Measurements from ENCODE around the gene DPY19L3. TPM values are rescaled to one million over a fixed set of nuclear protein-coding genes. Genes with fewer than 3 reads are reported as not detected.

DPY19L3 gene
- total and polyA plus RNA-seq, 2 donors (not counting 1 experiment from before 2014, with no cell fraction given): 18.8 to 24.2 TPM

- Histone ChIP-seq H4K20me1 (ENCODE audit: control insufficient read depth, extremely low read depth, insufficient read depth, low read length) (no peaks in the 10 kb centered on the region), H3K27ac (ENCODE audit: insufficient read depth, low read length) (no peak overlapping the region), H3K79me2 (ENCODE audit: control insufficient read depth, insufficient read depth, low read length) (no peaks in the 10 kb centered on the region), H3K4me2 (ENCODE audit: extremely low read depth, insufficient read depth, low read length) (no peak overlapping the region), H2AFZ (ENCODE audit: low read length) (no peak overlapping the region), H3K4me1 (ENCODE audit: control insufficient read depth, extremely low read depth, insufficient read depth, low read length) (no peaks in the 10 kb centered on the region), H3K27me3 (ENCODE audit: control insufficient read depth, insufficient read depth, low read length) (no peaks in the 10 kb centered on the region), H3K9ac (ENCODE audit: insufficient read depth, low read length) (no peak overlapping the region), H3K4me3 (replicated peaks in 1 of 4; ENCODE audit: control extremely low read depth in 1 of 4, insufficient read depth in 1 of 4, low read depth in 3 of 4, low read length in 4 of 4) (no peak overlapping the region), H3K36me3 (ENCODE audit: control insufficient read depth, insufficient read depth, low read length) (peaks cover 1% of the 10 kb centered on the region), H3K9me3 (ENCODE audit: control insufficient read depth, insufficient read depth, low read depth, low read length) (no peaks in the 10 kb centered on the region)
- no peak for TF ChIP-seq EZH2 (IDR thresholded peaks at IDR 0.05; ENCODE audit: low read length, missing control alignments)
- TF ChIP-seq CTCF (conservative IDR thresholded peaks at IDR 0.05 in 1 of 2, IDR thresholded peaks at IDR 0.05 in 1 of 2; ENCODE audit: low read depth in 1 of 2, low read length in 2 of 2): no peak
- no peak for DNase-seq (ENCODE audit: low read depth in 2 of 2)
Observed at GRCh38 chr19:32436692-32437091, 31.1 kb downstream of the DPY19L3 start.

- Histone ChIP-seq H2AFZ (ENCODE audit: low read length) (no peak overlapping the region), H4K20me1 (ENCODE audit: control insufficient read depth, extremely low read depth, insufficient read depth, low read length) (no peaks in the 10 kb centered on the region), H3K9ac (ENCODE audit: insufficient read depth, low read length) (no peak overlapping the region), H3K4me1 (ENCODE audit: control insufficient read depth, extremely low read depth, insufficient read depth, low read length) (no peaks in the 10 kb centered on the region), H3K27ac (ENCODE audit: insufficient read depth, low read length) (no peak overlapping the region), H3K9me3 (ENCODE audit: control insufficient read depth, insufficient read depth, low read depth, low read length) (no peaks in the 10 kb centered on the region), H3K4me2 (ENCODE audit: extremely low read depth, insufficient read depth, low read length) (no peak overlapping the region), H3K27me3 (ENCODE audit: control insufficient read depth, insufficient read depth, low read length) (no peaks in the 10 kb centered on the region), H3K4me3 (replicated peaks in 1 of 4; ENCODE audit: control extremely low read depth in 1 of 4, insufficient read depth in 1 of 4, low read depth in 3 of 4, low read length in 4 of 4) (no peak overlapping the region), H3K36me3 (ENCODE audit: control insufficient read depth, insufficient read depth, low read length) (peaks cover 1% of the 10 kb centered on the region), H3K79me2 (ENCODE audit: control insufficient read depth, insufficient read depth, low read length) (no peaks in the 10 kb centered on the region)
- TF ChIP-seq CTCF (conservative IDR thresholded peaks at IDR 0.05 in 1 of 2, IDR thresholded peaks at IDR 0.05 in 1 of 2; ENCODE audit: low read depth in 1 of 2, low read length in 2 of 2): no peak
- TF ChIP-seq EZH2 (IDR thresholded peaks at IDR 0.05; ENCODE audit: low read length, missing control alignments): no peak
- DNase-seq (ENCODE audit: low read depth in 2 of 2): no peak
Observed at GRCh38 chr19:32437096-32437495, 31.5 kb downstream of the DPY19L3 start.

GRCh38 chr19:32438751-32439150, 33.2 kb downstream of the DPY19L3 start:
- no peak overlapping the region for H3K27ac ChIP-seq (ENCODE audit: insufficient read depth, low read length)
- no peaks in the 10 kb centered on the region for H3K27me3 ChIP-seq (ENCODE audit: control insufficient read depth, insufficient read depth, low read length)
- no peaks in the 10 kb centered on the region for H3K4me1 ChIP-seq (ENCODE audit: control insufficient read depth, extremely low read depth, insufficient read depth, low read length)
- H4K20me1 ChIP-seq (ENCODE audit: control insufficient read depth, extremely low read depth, insufficient read depth, low read length): no peaks in the 10 kb centered on the region
- H2AFZ ChIP-seq (ENCODE audit: low read length): no peak overlapping the region
- TF ChIP-seq EZH2 (IDR thresholded peaks at IDR 0.05; ENCODE audit: low read length, missing control alignments): no peak
- TF ChIP-seq CTCF (conservative IDR thresholded peaks at IDR 0.05 in 1 of 2, IDR thresholded peaks at IDR 0.05 in 1 of 2; ENCODE audit: low read depth in 1 of 2, low read length in 2 of 2): no peak
- no peak overlapping the region for H3K4me2 ChIP-seq (ENCODE audit: extremely low read depth, insufficient read depth, low read length)
- H3K9ac ChIP-seq (ENCODE audit: insufficient read depth, low read length): no peak overlapping the region
- no peaks in the 10 kb centered on the region for H3K9me3 ChIP-seq (ENCODE audit: control insufficient read depth, insufficient read depth, low read depth, low read length)
- DNase-seq (ENCODE audit: low read depth in 2 of 2): no peak
- no peak overlapping the region for H3K4me3 ChIP-seq (replicated peaks in 1 of 4; ENCODE audit: control extremely low read depth in 1 of 4, insufficient read depth in 1 of 4, low read depth in 3 of 4, low read length in 4 of 4)
- peaks cover 5% of the 10 kb centered on the region for H3K36me3 ChIP-seq (ENCODE audit: control insufficient read depth, insufficient read depth, low read length)
- no peaks in the 10 kb centered on the region for H3K79me2 ChIP-seq (ENCODE audit: control insufficient read depth, insufficient read depth, low read length)

All from fibroblast of lung (primary cell).